MM.1S (cell line): ENCODE data around the gene TGFBR2.

ENCODE experiments used
- DNase-seq: peaks from one replicate; pipeline ENCODE4 v3.0.0-alpha.2; 2015
- H2AFZ ChIP-seq: fragments of 300-600 bp; sonication (generic); 2 replicates; pipeline ENCODE4 v1.6.0; 2016; ENCODE audit warnings: antibody characterized with exemption, low read length
- H3F3A ChIP-seq: fragments of 300-600 bp; sonication (generic); 2 replicates; pipeline ENCODE4 v1.6.1; 2016; ENCODE audit warnings: mild to moderate bottlenecking, antibody characterized with exemption, low read length, moderate library complexity, mixed read lengths; ENCODE audit not compliant: insufficient read depth
- H3K27ac ChIP-seq: fragments of 300-600 bp; sonication (generic); 2 replicates; pipeline ENCODE4 v1.5.1; 2016; ENCODE audit warnings: mild to moderate bottlenecking, low read length
- H3K27me3 ChIP-seq: fragments of 300-600 bp; sonication (generic); replicated peaks from 2 replicates; pipeline ENCODE4 v1.6.0; 2016; ENCODE audit warnings: low read length; ENCODE audit not compliant: insufficient read depth
- H3K36me3 ChIP-seq: fragments of 300-600 bp; sonication (generic); replicated peaks from 2 replicates; pipeline ENCODE4 v1.6.1; 2016; ENCODE audit warnings: mild to moderate bottlenecking, low read length, mixed read lengths; ENCODE audit not compliant: insufficient read depth
- H3K4me1 ChIP-seq: fragments of 300-600 bp; sonication (generic); 2 replicates; pipeline ENCODE4 v1.6.1; 2016; ENCODE audit warnings: low read length, mixed read lengths
- H3K4me2 ChIP-seq: fragments of 300-600 bp; sonication (generic); 2 replicates; pipeline ENCODE4 v1.6.0; 2016; ENCODE audit warnings: low read depth, low read length
- H3K4me3 ChIP-seq: fragments of 300-600 bp; sonication (generic); 2 replicates; pipeline ENCODE4 v1.5.1; 2016; ENCODE audit warnings: low read length, mixed read lengths
- H3K79me2 ChIP-seq: fragments of 300-600 bp; sonication (generic); 2 replicates; pipeline ENCODE4 v1.6.1; 2016; ENCODE audit warnings: mixed run types, low read length, mixed read lengths
- H3K9ac ChIP-seq: fragments of 300-600 bp; sonication (generic); 2 replicates; pipeline ENCODE4 v1.6.1; 2016; ENCODE audit warnings: low read length, mixed read lengths
- H3K9me2 ChIP-seq: fragments of 300-600 bp; sonication (generic); replicated peaks from 2 replicates; pipeline ENCODE4 v1.6.1; 2016; ENCODE audit warnings: mild to moderate bottlenecking, low read length, mixed read lengths; ENCODE audit not compliant: insufficient read depth
- H3K9me3 ChIP-seq: fragments of 300-600 bp; sonication (generic); replicated peaks from 2 replicates; pipeline ENCODE4 v1.6.1; 2016; ENCODE audit warnings: mild to moderate bottlenecking, low read length, mixed read lengths; ENCODE audit not compliant: insufficient read depth
- H4K20me1 ChIP-seq: fragments of 300-600 bp; sonication (generic); 2 replicates; pipeline ENCODE4 v1.6.1; 2016; ENCODE audit warnings: mild to moderate bottlenecking, low read length, moderate library complexity, mixed read lengths; ENCODE audit not compliant: insufficient read depth
- CTCF ChIP-seq: fragments of 300-600 bp; sonication (generic); IDR thresholded peaks from 2 replicates; pipeline ENCODE4 v1.5.1; 2016; ENCODE audit warnings: antibody characterized with exemption, low read length, mixed read lengths
- EZH2 ChIP-seq: fragments of 300-600 bp; sonication (generic); optimal IDR thresholded peaks from 2 replicates; pipeline ENCODE3; 2017; ENCODE audit warnings: low read depth, mild to moderate bottlenecking, antibody characterized with exemption, low read length, mixed read lengths
- EZH2phosphoT487 ChIP-seq: fragments of 300-600 bp; sonication (generic); IDR thresholded peaks from 2 replicates; pipeline ENCODE4 v1.6.1; 2018; ENCODE audit warnings: antibody characterized with exemption, low read length

The TGFBR2 gene

DNA sequence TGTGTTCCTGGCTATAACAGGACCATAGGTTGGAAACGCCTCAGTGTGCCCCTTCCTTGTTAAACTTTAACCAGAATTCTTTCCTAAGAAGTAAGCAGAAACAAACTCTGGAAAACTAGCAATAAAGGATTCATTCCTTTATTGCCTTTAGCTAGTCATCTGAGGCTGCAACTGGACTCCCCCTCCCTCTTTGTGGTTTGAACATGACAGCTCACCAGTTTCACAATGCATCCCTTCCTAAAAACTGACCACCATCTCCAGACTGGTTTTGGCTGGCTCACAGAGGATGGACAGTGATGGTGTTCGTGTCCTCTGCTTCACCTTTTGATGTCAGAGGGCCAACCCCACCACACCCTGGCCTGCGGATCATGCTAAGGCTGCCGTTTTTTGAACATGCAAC is 27.9 kb upstream of the TGFBR2 start:
- TF ChIP-seq CTCF: no peak
- no peak for TF ChIP-seq EZH2
- no peak for TF ChIP-seq EZH2phosphoT487
- peaks cover 19% of the 10 kb centered on the region for H3K4me1 ChIP-seq

GRCh38 chr3:30578986-30579579 is 27.3 kb upstream of the TGFBR2 start:
- Histone ChIP-seq H3K4me2 (no peak overlapping the region), H4K20me1 (no peaks in the 10 kb centered on the region), H2AFZ (no peak overlapping the region), H3K9me2 (no peaks in the 10 kb centered on the region), H3K9ac (no peak overlapping the region), H3K4me1 (peaks cover 19% of the 10 kb centered on the region), H3K27ac (no peak overlapping the region), H3F3A (no peaks in the 10 kb centered on the region), H3K79me2 (no peaks in the 10 kb centered on the region), H3K36me3 (no peaks in the 10 kb centered on the region), H3K27me3 (no peaks in the 10 kb centered on the region), H3K4me3 (no peak overlapping the region), H3K9me3 (no peaks in the 10 kb centered on the region)
- no peak for DNase-seq
- TF ChIP-seq EZH2phosphoT487 (no peak), EZH2 (no peak), CTCF (no peak)

More for the DNA sequence above, 27.9 kb upstream of the TGFBR2 start:
- peak; percentile 14 for DNase-seq
- no peaks in the 10 kb centered on the region for H3F3A ChIP-seq
- H2AFZ ChIP-seq: no peak overlapping the region
- H3K4me3 ChIP-seq: no peak overlapping the region
- no peaks in the 10 kb centered on the region for H3K79me2 ChIP-seq
- H3K9me2 ChIP-seq: no peaks in the 10 kb centered on the region
- no peak overlapping the region for H3K4me2 ChIP-seq
- no peaks in the 10 kb centered on the region for H4K20me1 ChIP-seq
- no peak overlapping the region for H3K9ac ChIP-seq
- H3K36me3 ChIP-seq: no peaks in the 10 kb centered on the region
- H3K27ac ChIP-seq: no peak overlapping the region
- H3K9me3 ChIP-seq: no peaks in the 10 kb centered on the region
- no peaks in the 10 kb centered on the region for H3K27me3 ChIP-seq

DNA sequence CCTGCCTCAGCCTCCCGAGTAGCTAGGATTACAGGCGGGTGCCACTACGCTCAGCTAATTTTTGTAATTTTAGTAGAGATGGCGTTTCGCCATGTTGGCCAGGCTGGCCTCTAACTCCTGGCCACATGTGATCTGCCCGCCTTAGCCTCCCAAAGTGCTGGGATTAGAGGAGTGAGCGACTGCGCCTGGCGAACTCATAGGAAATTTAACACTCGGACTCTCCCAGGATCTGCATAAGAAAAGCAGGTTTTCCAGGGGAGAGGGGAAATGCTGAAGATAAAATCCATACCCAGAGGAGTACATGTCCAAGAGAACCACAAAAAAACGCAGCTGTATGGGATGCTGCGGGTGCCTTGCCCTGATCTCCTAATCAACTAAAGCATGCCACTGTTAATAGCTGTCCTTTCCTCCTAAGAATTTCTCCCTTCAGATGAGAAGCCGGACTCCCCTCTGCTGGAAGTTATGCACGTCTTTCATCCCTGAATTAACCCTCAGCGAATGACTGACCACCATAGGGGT is 25.3 kb upstream of the TGFBR2 start:
- Histone ChIP-seq H2AFZ (no peak overlapping the region), H3K4me1 (peaks cover 19% of the 10 kb centered on the region), H3K9me2 (no peaks in the 10 kb centered on the region), H3K79me2 (no peaks in the 10 kb centered on the region), H3K27me3 (no peaks in the 10 kb centered on the region), H3K9ac (no peak overlapping the region), H3K27ac (no peak overlapping the region), H3K9me3 (no peaks in the 10 kb centered on the region), H4K20me1 (no peaks in the 10 kb centered on the region), H3F3A (no peaks in the 10 kb centered on the region), H3K4me3 (no peak overlapping the region), H3K36me3 (no peaks in the 10 kb centered on the region), H3K4me2 (no peak overlapping the region)
- TF ChIP-seq CTCF: no peak
- TF ChIP-seq EZH2: no peak
- no peak for TF ChIP-seq EZH2phosphoT487
- DNase-seq: no peak
